Measurements from ENCODE around the gene UMAD1.
"Not testable (repeated sequence)": the region's sequence is repeated elsewhere in the genome, so short reads cannot be mapped to it uniquely, and the experiment has no call there.

- TF ChIP-seq CTCF, POLR2A (IDR thresholded peaks at IDR 0.05): not testable (repeated sequence)
Observed at GRCh38 chr7:7825294-7825693, 184.7 kb downstream of the UMAD1 start.
